Left ventricle myocardium superior (tissue), 1 donor: ENCODE data around the gene NUBPL. TPM values are rescaled to one million over a fixed set of nuclear protein-coding genes. Genes with fewer than 3 reads are reported as not detected.
"Not testable (repeated sequence)": the region's sequence is repeated elsewhere in the genome, so short reads cannot be mapped to it uniquely, and the experiment has no call there.

Experiments
- ATAC-seq: fragments of 200-7000 bp; cut with Tn5 transposase; one replicate; pipeline ENCODE4 v1.9.1; 2020; ENCODE audit warnings: mild to moderate bottlenecking, moderate library complexity
- DNase-seq: peaks from one replicate; pipeline ENCODE4 v3.0.0-alpha.2; 2020
- intact Hi-C: fragments of 100-400 bp; cut with micrococcal nuclease; formaldehyde crosslinking; loops from one replicate; pipeline ENCODE4 v1.11.0; 2022
- total RNA-seq: library from RNA; stranded (reverse); fragmentation: NEBNext Ultra II Directional; extraction: Animal tissue kit (Norgen Biotek cat#: 25700); gene quantifications from one replicate; pipeline ENCODE4 v1.2.1, GENCODE V29; 2021
- donor health status: DM: no; HTN: yes; CAD: no; lungs with severe emphysema.

The NUBPL gene
- total RNA-seq, 1 donor from 2014 or later = 32.6 TPM

- ATAC-seq (no peak), DNase-seq (no peak)
- intact Hi-C loops = no loop called here
Measured at GRCh38 chr14:31777312-31777711, 216.1 kb downstream of the NUBPL start.

- ATAC-seq (no peak), DNase-seq (no peak)
- intact Hi-C loops = no loop called here
Measured at GRCh38 chr14:31781578-31781977, 220.4 kb downstream of the NUBPL start.

GRCh38 chr14:31785574-31785973, 224.4 kb downstream of the NUBPL start:
- intact Hi-C loops = no loop called here
- ATAC-seq (no peak), DNase-seq (no peak)

GRCh38 chr14:31787377-31787776, 226.2 kb downstream of the NUBPL start:
- intact Hi-C loops = no loop called here
- ATAC-seq = no peak
- no peak for DNase-seq

DNA sequence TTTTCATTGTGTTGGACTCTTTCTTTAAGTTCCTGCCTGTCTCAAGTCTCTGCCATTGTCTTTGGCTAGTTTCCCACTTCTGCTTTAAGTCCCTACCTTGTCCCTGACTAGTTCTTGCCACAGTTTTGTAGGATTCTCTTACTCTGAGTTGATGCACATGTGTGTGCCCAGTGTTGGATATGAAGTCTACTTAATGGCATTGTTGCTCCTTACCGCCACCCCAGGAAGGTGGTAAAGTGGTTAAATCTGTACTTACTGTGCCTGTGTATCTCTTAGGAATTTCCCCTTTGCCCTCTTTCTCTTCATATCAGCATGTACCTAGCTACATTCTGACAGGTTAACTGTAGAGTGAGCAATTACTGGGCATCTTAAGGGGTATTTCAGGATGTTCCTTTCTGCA, 227.1 kb downstream of the NUBPL start:
- intact Hi-C loops = no loop called here

GRCh38 chr14:31792726-31793125, 231.5 kb downstream of the NUBPL start:
- intact Hi-C loops = no loop called here
- DNase-seq (no peak), ATAC-seq (no peak)

More for the DNA sequence above, 227.1 kb downstream of the NUBPL start:
- DNase-seq (no peak), ATAC-seq (no peak)

DNA sequence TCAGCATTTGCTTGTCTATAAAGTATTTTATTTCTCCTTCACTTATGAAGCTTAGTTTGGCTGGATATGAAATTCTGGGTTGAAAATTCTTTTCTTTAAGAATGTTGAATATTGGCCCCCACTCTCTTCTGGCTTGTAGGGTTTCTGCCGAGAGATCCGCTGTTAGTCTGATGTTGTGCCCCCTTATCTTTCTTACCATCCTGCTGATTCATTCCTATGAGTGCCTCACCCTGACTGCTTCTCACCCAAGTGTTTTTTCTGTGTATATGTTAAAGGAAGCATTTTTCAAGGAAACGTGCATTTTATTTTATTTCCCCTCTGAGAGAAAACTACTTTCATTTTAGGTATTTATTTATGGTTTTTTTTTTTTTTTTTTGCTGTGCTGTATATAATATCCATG, 236.7 kb downstream of the NUBPL start:
- DNase-seq, ATAC-seq, intact Hi-C loops: not testable (repeated sequence)

DNA sequence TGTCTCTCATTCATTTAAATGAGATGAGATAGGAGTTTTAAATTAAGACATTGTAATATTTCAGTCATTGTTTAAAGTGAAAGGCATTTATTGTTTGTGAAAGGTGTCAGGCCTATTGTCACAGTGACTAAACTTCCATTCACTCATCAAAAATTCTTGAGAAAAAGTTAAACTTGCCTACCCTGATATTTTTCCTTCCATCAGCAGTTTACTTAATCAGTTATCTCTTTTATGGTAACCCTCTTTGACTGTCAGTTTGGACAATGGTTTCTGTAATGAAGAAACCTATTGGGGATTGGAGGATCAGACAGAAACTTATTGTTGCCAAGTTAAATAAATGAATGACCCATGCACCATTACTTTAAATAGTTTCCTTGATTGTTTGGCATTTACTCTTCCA, 241.6 kb downstream of the NUBPL start:
- intact Hi-C loops = no loop called here
- ATAC-seq = no peak
- DNase-seq = no peak

- ATAC-seq (no peak), DNase-seq (no peak)
- intact Hi-C loops = no loop called here
Measured at GRCh38 chr14:31806249-31806648, 245.0 kb downstream of the NUBPL start.

DNA sequence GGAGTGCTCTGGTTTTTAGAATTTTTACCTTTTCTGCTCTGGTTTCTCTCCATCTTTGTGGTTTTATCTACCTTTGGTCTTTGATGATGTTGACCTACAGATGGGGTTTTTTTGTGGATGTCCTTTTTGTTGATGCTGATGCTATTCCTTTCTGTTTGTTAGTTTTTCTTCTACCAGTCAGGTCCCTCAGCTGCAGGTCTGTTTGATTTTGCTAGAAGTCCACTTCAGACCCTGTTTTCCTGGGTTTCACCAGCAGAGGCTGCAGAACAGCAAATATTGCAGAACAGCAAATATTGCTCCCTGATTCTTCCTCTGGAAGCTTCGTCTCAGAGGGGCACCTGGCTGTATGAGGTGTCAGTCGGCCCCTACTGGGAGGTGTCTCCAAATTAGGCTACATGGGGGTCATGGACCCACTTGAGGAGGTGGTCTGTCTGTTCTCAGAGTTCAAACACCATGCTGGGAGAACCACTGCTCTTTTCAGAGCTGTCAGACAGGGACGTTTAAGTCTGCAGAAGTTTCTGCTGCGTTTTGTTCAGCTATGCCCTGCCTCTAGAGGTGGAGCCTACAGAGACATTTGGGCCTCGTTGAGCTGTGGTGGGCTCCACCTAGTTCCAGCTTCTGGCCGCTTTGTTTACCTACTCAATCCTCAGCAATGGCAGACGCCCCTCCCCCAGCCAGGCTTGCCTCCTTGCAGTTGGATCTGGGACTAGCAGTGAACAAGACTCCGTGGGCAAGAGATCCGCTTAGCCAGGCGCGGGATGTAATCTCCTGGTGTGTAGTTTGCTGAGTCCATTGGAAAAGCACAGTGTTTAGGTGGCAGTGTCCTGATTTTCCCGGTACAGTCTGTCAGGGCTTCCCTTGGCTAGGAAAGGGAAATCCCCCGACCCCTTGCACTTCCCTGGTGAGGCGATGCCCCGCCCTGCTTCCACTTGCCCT, 250.8 kb downstream of the NUBPL start:
- DNase-seq, intact Hi-C loops: not testable (repeated sequence)

GRCh38 chr14:31813724-31814490, 252.7 kb downstream of the NUBPL start:
- intact Hi-C loops = loop anchor here (2.0 kb wide), 1 partner anchor 43 kb away; no protein-coding TSS in a partner anchor
- not testable (repeated sequence) for DNase-seq, ATAC-seq

More for the DNA sequence above, 250.8 kb downstream of the NUBPL start:
- ATAC-seq = not testable (repeated sequence)

GRCh38 chr14:31819281-31819680, 258.1 kb downstream of the NUBPL start:
- intact Hi-C loops = no loop called here
- DNase-seq (no peak), ATAC-seq (no peak)

GRCh38 chr14:31825459-31825858, 264.3 kb downstream of the NUBPL start:
- ATAC-seq = no peak
- no peak for DNase-seq
- intact Hi-C loops = no loop called here

DNA sequence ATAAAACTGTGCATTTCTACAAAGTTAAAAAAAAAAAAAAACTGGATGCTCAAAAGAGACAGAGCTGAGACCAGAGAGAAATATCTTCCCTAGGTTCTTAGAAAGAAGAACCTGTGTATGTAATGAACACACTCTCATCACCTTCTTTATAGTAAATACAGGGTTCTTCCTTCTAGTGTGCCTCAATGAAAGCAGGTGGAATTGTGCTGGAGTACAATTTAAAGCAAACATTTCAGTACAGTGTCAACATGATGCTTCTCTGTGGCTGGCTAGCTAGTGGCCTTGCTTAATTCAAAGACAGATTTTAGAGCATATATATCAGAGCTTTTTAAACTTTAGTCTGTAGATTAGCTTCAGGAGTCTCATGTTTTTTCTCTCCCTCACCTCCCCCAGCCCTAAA, 266.1 kb downstream of the NUBPL start:
- ATAC-seq (no peak), DNase-seq (no peak)
- intact Hi-C loops = no loop called here

DNA sequence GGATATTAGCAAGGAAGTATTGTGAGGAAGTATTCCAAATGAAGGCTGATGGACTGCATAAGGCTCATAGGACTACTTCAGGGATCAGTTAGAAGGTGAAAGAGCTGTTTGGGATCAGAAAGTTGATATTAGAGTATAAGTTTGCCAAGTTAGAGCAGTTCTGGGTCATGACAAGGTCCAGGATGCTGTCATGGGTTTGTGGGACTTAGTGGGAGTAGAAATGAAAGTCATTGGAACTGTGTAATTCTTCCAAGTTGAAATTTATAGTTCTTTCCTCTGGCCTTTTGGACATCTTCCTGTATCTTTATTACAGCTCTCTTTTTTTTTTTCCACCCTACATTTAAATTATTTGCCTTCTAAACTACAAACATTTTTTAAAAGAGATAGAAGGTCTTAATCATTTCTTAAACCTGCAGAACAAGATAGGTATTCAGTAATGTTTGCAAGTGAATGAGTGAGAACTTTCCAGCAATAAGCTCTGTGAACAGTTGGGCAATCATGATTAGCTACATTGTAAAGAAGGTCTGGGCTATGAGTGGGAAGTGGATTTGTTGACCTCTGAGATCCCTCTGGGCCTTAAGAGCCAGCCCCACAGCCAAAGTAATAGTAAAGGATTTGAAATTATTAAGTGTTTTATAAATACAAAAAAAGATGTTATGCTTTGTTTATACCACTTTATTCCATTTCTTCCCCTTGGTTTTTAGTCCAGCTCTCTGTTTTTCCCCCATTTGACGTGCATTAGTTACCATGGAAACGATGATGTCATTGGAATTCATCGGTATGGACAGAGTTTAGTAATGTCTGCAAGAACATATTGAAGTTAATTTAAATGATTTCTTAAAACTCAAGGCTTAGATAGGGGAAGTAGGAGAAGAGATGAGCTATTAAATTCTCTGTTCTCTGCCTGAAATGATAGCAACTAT, 268.0 kb downstream of the NUBPL start:
- intact Hi-C loops = no loop called here
- DNase-seq = no peak
- no peak for ATAC-seq

DNA sequence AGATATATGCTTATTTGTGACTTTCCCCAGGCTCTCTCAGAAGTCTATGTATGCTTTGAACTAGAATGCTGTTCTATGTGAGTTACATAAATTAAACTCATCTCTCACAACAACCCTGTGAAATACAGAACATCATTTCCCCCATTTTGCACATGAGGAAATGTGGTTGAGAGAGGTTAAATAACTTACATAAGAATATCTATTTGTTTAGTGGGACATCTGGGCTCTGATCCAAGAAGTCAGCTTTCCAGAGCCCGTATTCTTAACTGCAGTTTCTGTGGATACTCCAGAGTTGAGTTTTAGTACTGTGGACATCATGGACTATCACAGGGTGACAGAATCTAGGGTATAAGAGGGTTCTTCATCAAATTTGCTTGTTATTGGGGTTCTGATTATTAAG, 273.4 kb downstream of the NUBPL start:
- intact Hi-C loops = no loop called here
- ATAC-seq = no peak
- DNase-seq = no peak

GRCh38 chr14:31835049-31835448, 273.8 kb downstream of the NUBPL start:
- DNase-seq (no peak), ATAC-seq (no peak)
- intact Hi-C loops = no loop called here

DNA sequence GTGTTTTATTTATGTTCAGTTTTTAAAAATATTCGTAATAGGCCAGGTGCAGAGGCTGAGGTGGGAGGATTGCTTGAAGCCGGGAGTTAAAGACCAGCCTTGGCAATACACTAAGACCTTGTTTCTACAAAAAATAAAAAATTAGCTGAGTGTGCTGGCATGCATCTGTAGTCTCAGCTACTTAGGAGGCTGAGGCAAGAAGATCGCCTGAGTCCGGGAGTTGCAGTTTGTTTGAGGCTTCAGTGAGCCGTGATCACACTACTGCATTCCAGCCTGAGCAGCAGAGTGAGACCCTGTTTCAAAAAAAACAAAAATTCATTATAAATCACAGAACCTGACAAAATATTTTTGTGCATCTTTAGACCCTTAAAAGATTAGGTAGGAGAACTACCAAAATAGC, 275.8 kb downstream of the NUBPL start:
- no peak for ATAC-seq
- intact Hi-C loops = no loop called here

GRCh38 chr14:31842899-31843298, 281.7 kb downstream of the NUBPL start:
- ATAC-seq (peak; percentile 24), DNase-seq (no peak)
- intact Hi-C loops = no loop called here

More for the DNA sequence above, 275.8 kb downstream of the NUBPL start:
- no peak for DNase-seq
